Neuronal stem cell (in vitro differentiated cells): ENCODE data around the gene VWA5B2.
A peak's percentile ranks its signal among the peaks of the same experiment; 100 is the strongest.

Source experiments
- DNase-seq: peaks from one replicate; pipeline ENCODE4 v3.0.0-alpha.2; 2013; ENCODE audit warnings: low spot score
- H2AFZ ChIP-seq: one replicate; pipeline ENCODE4 v1.6.1; 2013; ENCODE audit warnings: mild to moderate bottlenecking, low read length, inconsistent platforms
- H2AK5ac ChIP-seq: 2 replicates; pipeline ENCODE4 v1.6.1; 2013; ENCODE audit warnings: low read depth, mild to moderate bottlenecking, inconsistent platforms, low read length, moderate library complexity, mixed read lengths
- H2BK120ac ChIP-seq: 2 replicates; pipeline ENCODE4 v1.6.1; 2013; ENCODE audit warnings: low read depth, mild to moderate bottlenecking, inconsistent platforms, low read length, moderate library complexity, mixed read lengths
- H2BK12ac ChIP-seq: one replicate; pipeline ENCODE4 v1.6.1; 2013; ENCODE audit warnings: low read length, inconsistent platforms
- H2BK15ac ChIP-seq: 2 replicates; pipeline ENCODE4 v1.6.1; 2013; ENCODE audit warnings: mild to moderate bottlenecking, low read length, inconsistent platforms, mixed read lengths
- H2BK5ac ChIP-seq: one replicate; pipeline ENCODE4 v1.6.1; 2013; ENCODE audit warnings: inconsistent platforms, mild to moderate bottlenecking, low read length, moderate library complexity
- H3K14ac ChIP-seq: one replicate; pipeline ENCODE4 v1.6.1; 2013; ENCODE audit warnings: low read length, inconsistent platforms
- H3K18ac ChIP-seq: 2 replicates; pipeline ENCODE4 v1.6.1; 2013; ENCODE audit warnings: low read length, inconsistent platforms
- H3K23ac ChIP-seq: 2 replicates; pipeline ENCODE4 v1.6.1; 2013; ENCODE audit warnings: low read depth, mild to moderate bottlenecking, mixed read lengths, low read length, inconsistent platforms; ENCODE audit not compliant: poor library complexity
- H3K27ac ChIP-seq: replicated peaks from 3 replicates; pipeline ENCODE4 v1.5.1; 2013; ENCODE audit warnings: low read length, inconsistent platforms
- H3K27me3 ChIP-seq, 3 experiments: 2 replicates each; pipeline ENCODE4 v1.6.1; 2013; ENCODE audit warnings: low read length in 3 of 3, mild to moderate bottlenecking in 2 of 3, inconsistent platforms in 1 of 3, low read depth in 1 of 3, mixed read lengths in 1 of 3, moderate library complexity in 1 of 3; ENCODE audit not compliant: control insufficient read depth in 3 of 3, insufficient read depth in 3 of 3
- H3K36me3 ChIP-seq, 2 donors: replicated peaks in 1 of 2; 2 replicates each; pipeline ENCODE4 v1.6.1; 2013; ENCODE audit warnings: low read length in 2 of 2; ENCODE audit not compliant: control insufficient read depth in 2 of 2, insufficient read depth in 2 of 2
- H3K4ac ChIP-seq: 2 replicates; pipeline ENCODE4 v1.6.1; 2013; ENCODE audit warnings: inconsistent platforms, mild to moderate bottlenecking, low read length, moderate library complexity
- H3K4me1 ChIP-seq, 2 donors: 1 replicate in 1 of 2; 2 replicates in 1 of 2; pipeline ENCODE4 v1.6.1; 2013; ENCODE audit warnings: low read length in 2 of 2, low read depth in 1 of 2; ENCODE audit not compliant: control insufficient read depth in 2 of 2, insufficient read depth in 1 of 2
- H3K4me2 ChIP-seq: one replicate; pipeline ENCODE4 v1.6.1; 2013; ENCODE audit warnings: mild to moderate bottlenecking, low read length, inconsistent platforms; ENCODE audit not compliant: insufficient read depth, poor library complexity, severe bottlenecking
- H3K4me3 ChIP-seq, 2 donors: 2 replicates each; pipeline ENCODE4 v1.5.1; 2013; ENCODE audit warnings: low read length in 2 of 2, mild to moderate bottlenecking in 2 of 2, inconsistent platforms in 1 of 2, moderate library complexity in 1 of 2
- H3K79me1 ChIP-seq: one replicate; pipeline ENCODE4 v1.6.1; 2013; ENCODE audit warnings: low read depth, mild to moderate bottlenecking, inconsistent platforms, low read length, moderate library complexity
- H3K9ac ChIP-seq: one replicate; pipeline ENCODE4 v1.6.1; 2013; ENCODE audit warnings: mild to moderate bottlenecking, low read depth, low read length, inconsistent platforms; ENCODE audit not compliant: poor library complexity
- H3K9me3 ChIP-seq, 2 donors: replicated peaks in 1 of 2; 2 replicates each; pipeline versions ENCODE3 to v1.6.1; 2013; ENCODE audit warnings: low read length in 2 of 2, mild to moderate bottlenecking in 2 of 2, inconsistent platforms in 1 of 2, low read depth in 1 of 2, mixed read lengths in 1 of 2, moderate library complexity in 1 of 2; ENCODE audit not compliant: control insufficient read depth in 2 of 2, insufficient read depth in 1 of 2
- H4K8ac ChIP-seq: one replicate; pipeline ENCODE4 v1.6.1; 2013; ENCODE audit warnings: low read depth, mild to moderate bottlenecking, inconsistent platforms, low read length, moderate library complexity
- H4K91ac ChIP-seq: one replicate; pipeline ENCODE4 v1.6.1; 2013; ENCODE audit warnings: low read length, low read depth, mild to moderate bottlenecking, inconsistent platforms; ENCODE audit not compliant: poor library complexity
- WGBS, 2 donors: extraction: QIAGEN DNeasy Blood & Tissue Kit; methylation state at CpG; one replicate each; pipeline ENCODE4 v1.1.7; 2013; ENCODE audit warnings: missing lambda C conversion rate in 2 of 2, mixed read lengths in 1 of 2; ENCODE audit not compliant: insufficient read length in 2 of 2, insufficient replicate concordance in 1 of 2; ENCODE audit errors: extremely low coverage in 2 of 2; 5-methylcytosine and 5-hydroxymethylcytosine counted together

VWA5B2 gene

DNA sequence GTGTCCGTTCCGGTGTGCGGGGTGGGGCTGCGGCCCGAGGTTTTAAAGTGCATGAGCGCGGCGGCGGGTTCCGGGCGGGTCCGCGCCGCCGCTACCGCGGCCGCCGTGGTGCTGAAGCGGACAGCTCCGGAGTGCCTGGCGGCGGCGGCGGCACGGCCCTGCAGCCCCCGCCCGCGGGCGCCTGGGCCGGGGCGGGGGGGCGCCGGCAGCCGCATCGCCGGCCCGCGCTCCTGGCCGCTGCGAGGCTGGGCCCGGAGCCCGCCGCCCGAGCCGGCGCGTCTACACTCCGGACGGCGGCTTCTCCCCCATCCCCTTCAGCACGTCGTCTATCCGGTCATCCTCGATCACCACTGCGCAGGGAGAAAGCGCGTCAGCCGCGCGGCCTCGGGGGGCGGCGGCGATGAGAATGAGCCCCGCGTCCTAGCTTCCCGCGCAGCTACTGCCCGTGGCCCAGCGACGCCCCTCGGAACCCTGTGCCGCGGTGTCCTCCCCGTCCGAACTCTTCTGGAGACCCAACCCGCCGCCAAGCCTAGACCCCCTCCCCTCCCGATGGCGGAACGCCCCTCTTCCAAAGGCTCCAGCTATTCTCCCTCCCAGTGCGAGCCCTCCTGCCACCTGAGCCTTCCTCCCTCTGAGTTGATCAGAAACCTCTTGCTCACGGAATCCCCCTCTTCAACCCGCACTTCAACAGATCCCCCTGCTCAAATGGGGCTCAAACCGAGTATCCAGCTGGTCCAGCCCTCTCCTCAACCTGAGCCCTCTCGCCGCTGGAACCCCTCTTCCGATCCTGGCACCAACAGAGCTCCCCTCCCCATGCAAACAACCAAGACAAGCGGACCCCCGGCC, 30.7 kb downstream of the VWA5B2 start:
- Histone ChIP-seq H2AK5ac (no peak overlapping the region), H3K4me3 (peak overlapping the region; percentile 56 to 82), H3K14ac (peak overlapping the region; percentile 21), H3K9me3 (no peaks in the 10 kb centered on the region), H3K27ac (no peak overlapping the region), H2AFZ (peak overlapping the region; percentile 98), H3K4me2 (peak overlapping the region; percentile 93), H2BK120ac (no peak overlapping the region), H2BK15ac (no peak overlapping the region), H2BK12ac (no peak overlapping the region), H2BK5ac (peak overlapping the region; percentile 87), H4K8ac (no peak overlapping the region), H3K79me1 (peaks cover 4% of the 10 kb centered on the region), H3K4ac (no peak overlapping the region), H3K9ac (no peak overlapping the region), H3K4me1 (peaks cover 10 to 12% of the 10 kb centered on the region in 2 donors), H3K18ac (peak overlapping the region; percentile 57), H4K91ac (no peak overlapping the region), H3K23ac (peak overlapping the region; percentile 34), H3K27me3 (peaks cover 21 to 46% (median 42%) of the 10 kb centered on the region in 3 experiments), H3K36me3 (no peaks in the 10 kb centered on the region)
- DNase-seq = peak; percentile 54
- no CpG with 5 or more reads among the region's 91 CpGs for WGBS, 2 donors

DNA sequence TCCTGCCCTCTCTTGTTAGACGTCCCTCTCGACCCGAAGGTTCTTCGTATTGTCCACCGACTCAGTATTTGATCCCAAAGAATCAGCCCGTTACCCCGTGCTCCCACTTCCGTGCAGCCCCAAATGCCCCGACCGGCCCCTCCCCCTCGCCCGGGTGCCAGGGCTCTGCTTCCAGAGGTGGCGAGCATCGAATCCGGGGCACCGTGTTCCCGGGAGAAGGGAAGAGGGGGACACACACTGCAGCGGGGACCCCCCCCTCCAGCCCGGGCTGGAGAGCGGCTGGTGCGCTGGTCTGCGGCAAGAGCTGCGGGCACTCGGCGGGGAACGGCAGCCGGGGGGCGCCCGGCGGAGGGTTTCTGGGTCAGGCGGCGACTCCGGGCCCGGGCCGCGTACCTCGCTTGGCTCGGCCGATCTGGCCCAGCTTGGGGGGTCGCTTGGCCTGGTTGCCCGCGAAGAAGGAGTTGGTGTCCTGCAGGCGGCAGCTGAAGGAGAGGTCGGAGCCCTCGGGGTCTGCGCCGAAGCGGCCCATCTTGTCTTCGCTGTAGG, 31.4 kb downstream of the VWA5B2 start:
- Histone ChIP-seq H3K4me1 (peaks cover 10 to 12% of the 10 kb centered on the region in 2 donors), H3K36me3 (no peaks in the 10 kb centered on the region), H4K91ac (no peak overlapping the region), H2BK15ac (no peak overlapping the region), H2BK12ac (no peak overlapping the region), H3K4me3 (peak overlapping the region; percentile 56 to 82), H3K4ac (no peak overlapping the region), H3K18ac (peak overlapping the region; percentile 38), H4K8ac (no peak overlapping the region), H3K79me1 (peaks cover 4% of the 10 kb centered on the region), H2BK120ac (no peak overlapping the region), H2AK5ac (no peak overlapping the region), H3K14ac (no peak overlapping the region), H3K9me3 (no peaks in the 10 kb centered on the region), H3K9ac (peak overlapping the region; percentile 77), H3K4me2 (peak overlapping the region; percentile 93), H3K23ac (peak overlapping the region; percentile 65), H3K27ac (no peak overlapping the region), H2BK5ac (peak overlapping the region; percentile 87), H2AFZ (peak overlapping the region; percentile 98), H3K27me3 (peaks cover 21 to 46% (median 42%) of the 10 kb centered on the region in 3 experiments)
- DNase-seq = no peak
- no CpG with 5 or more reads among the region's 49 CpGs for WGBS, 2 donors

DNA sequence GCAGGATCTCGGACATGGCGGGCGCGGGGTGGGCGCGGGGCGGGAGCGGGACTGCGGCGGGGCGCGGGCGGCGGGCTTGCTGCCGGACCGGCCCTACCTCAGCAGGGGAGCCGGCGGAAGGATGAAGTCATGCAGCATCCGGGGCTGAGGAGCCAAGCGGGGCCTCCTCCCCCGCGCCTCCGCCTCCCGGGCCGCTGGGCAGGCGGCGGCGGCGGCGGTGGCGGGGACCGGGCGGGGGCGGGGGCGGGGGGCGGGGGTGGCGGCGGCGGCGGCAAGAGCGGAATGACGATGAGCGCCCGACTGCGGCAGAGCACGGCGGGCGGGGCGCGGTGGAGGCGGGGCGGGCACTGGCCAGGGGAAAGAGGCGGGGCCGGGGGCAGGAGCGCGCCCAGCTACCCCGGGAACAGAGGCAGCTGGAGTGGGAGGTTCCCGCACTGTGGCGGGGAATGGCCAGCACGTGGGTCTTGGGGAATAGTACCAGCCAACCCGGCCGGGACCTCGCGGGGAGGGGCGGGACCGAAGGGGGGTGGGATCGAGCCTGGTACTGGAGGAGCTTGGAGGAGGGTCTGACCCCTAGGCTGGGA, 32.0 kb downstream of the VWA5B2 start, which contains the start of gene CAMK2N2:
Gene CAMK2N2 (minus strand): TSS at position 284 of the 584 bp plus-strand sequence. CDS start 268 bp downstream, at position 16.
- H2BK15ac ChIP-seq = no peak within 1 kb of the TSS
- H3K14ac ChIP-seq = no peak within 1 kb of the TSS
- H2BK120ac ChIP-seq = no peak within 1 kb of the TSS
- peaks cover 4% of the 10 kb centered on the region for H3K79me1 ChIP-seq
- peak within 1 kb of the TSS; percentile 91 for H3K18ac ChIP-seq
- DNase-seq = peak; percentile 56
- H3K27me3 ChIP-seq = peaks cover 21 to 46% (median 42%) of the 10 kb centered on the region in 3 experiments
- peak within 1 kb of the TSS; percentile 93 for H3K4me2 ChIP-seq
- H3K9ac ChIP-seq = peak within 1 kb of the TSS; percentile 80
- H3K27ac ChIP-seq = no peak within 1 kb of the TSS
- H3K9me3 ChIP-seq = no peaks in the 10 kb centered on the region
- peak within 1 kb of the TSS; percentile 58 for H2BK12ac ChIP-seq
- no peak within 1 kb of the TSS for H2AK5ac ChIP-seq
- H3K36me3 ChIP-seq = no peaks in the 10 kb centered on the region
- H4K8ac ChIP-seq = no peak within 1 kb of the TSS
- no CpG with 5 or more reads among the region's 67 CpGs for WGBS, 2 donors
- peak within 1 kb of the TSS; percentile 87 for H2BK5ac ChIP-seq
- H3K23ac ChIP-seq = peak within 1 kb of the TSS; percentile 65
- H3K4me1 ChIP-seq = peaks cover 10 to 12% of the 10 kb centered on the region in 2 donors
- no peak within 1 kb of the TSS for H4K91ac ChIP-seq
- peak within 1 kb of the TSS; percentile 98 for H2AFZ ChIP-seq
- H3K4me3 ChIP-seq = peak within 1 kb of the TSS; percentile 56 to 82
- no peak within 1 kb of the TSS for H3K4ac ChIP-seq
